Right atrium auricular region (tissue), 2 donors: ENCODE data around the gene CLDN18. TPM values are rescaled to one million over a fixed set of nuclear protein-coding genes. Genes with fewer than 3 reads are reported as not detected.

Experiments
- DNase-seq: peaks from one replicate; pipeline ENCODE4 v3.0.0-alpha.2; 2019; ENCODE audit warnings: low spot score
- H3K27ac ChIP-seq, 2 donors: fragments of 200-600 bp; sonication (generic); 1 replicate in 1 of 2; 2 replicates in 1 of 2; pipeline ENCODE4 v1.5.1; 2016 to 2019
- H3K27me3 ChIP-seq, 2 donors: fragments of 200-600 bp; sonication (generic); one replicate each; pipeline versions ENCODE4 v1.5.1 to v1.6.0; 2017 to 2019
- H3K36me3 ChIP-seq: fragments of 200-600 bp; sonication (generic); one replicate; pipeline ENCODE4 v1.5.1; 2016
- H3K4me1 ChIP-seq, 2 donors: fragments of 200-600 bp; sonication (generic); one replicate each; pipeline versions ENCODE4 v1.5.1 to v1.6.0; 2017 to 2019
- H3K4me3 ChIP-seq, 2 donors: fragments of 200-600 bp; sonication (generic); 1 replicate in 1 of 2; 2 replicates in 1 of 2; pipeline ENCODE4 v1.5.1; 2017 to 2019; ENCODE audit warnings: mild to moderate bottlenecking in 1 of 2, moderate library complexity in 1 of 2
- H3K9me3 ChIP-seq, 2 donors: fragments of 200-600 bp; sonication (generic); one replicate each; pipeline ENCODE4 v1.5.1; 2019
- total RNA-seq, 2 donors: library from RNA; depleted of rRNA; stranded (reverse); fragments of >200 nt; gene quantifications; one replicate each; pipeline ENCODE4 v1.1.0, GENCODE V29; 2016
- TF ChIP-seq, protein P1 (sequence below), 2 donors: fragments of 200-600 bp; sonication (generic); IDR thresholded peaks; one replicate each; pipeline ENCODE4 v1.5.1; 2019; ENCODE audit warnings: antibody characterized with exemption in 2 of 2

Gene CLDN18
- 10 to 100 TPM in 1 of 2 donors, under 1 TPM in 1; 0.12 to 21.0 TPM for total RNA-seq

DNA sequence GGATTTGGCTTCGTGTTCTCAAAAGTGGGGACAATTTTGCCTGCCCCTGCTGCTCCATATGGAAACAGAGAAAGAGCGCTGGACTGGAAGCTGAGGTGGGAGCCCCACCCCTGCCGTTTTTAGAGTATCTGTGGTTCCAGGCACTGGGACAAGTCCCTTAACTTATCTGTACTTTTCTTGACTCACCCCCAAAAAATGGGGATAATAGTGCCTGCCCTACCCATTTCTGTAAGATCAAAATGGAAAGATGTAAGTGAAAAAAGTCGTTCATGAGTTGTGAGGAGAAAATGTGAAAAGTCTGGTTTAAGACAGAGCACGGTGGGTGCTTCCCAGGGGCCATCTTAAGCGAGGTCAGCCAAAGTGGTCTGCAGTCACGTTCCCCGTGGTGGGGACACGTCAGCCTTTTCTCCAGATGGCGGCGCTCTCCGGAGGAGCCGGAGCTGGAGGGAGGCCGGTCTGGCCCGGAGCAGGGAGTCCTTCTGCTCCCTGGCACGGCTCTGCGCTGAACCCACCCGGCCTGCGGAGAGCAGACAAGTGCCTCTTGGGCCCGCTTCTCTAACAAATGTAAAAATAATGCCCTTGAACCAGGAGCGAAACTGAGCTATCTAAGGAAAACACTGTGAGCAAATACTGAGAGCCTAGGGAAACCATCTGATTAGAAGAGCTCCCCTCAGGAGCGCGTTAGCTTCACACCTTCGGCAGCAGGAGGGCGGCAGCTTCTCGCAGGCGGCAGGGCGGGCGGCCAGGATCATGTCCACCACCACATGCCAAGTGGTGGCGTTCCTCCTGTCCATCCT is at the start of gene CLDN18:
TSS of gene CLDN18 (plus strand) at position 690 of the 797 bp plus-strand sequence. CDS start at position 751, 61 bp downstream.
- Histone ChIP-seq H3K36me3 (no peaks in the 10 kb centered on the region), H3K27me3 (no peaks in the 10 kb centered on the region), H3K4me1 (peaks cover 0 to 7% of the 10 kb centered on the region in 2 donors), H3K4me3 (peak within 1 kb of the TSS in 1 of 2 donors; percentile 5), H3K9me3 (no peaks in the 10 kb centered on the region), H3K27ac (peak within 1 kb of the TSS; percentile 23 to 64)
- TF ChIP-seq, protein P1, sequence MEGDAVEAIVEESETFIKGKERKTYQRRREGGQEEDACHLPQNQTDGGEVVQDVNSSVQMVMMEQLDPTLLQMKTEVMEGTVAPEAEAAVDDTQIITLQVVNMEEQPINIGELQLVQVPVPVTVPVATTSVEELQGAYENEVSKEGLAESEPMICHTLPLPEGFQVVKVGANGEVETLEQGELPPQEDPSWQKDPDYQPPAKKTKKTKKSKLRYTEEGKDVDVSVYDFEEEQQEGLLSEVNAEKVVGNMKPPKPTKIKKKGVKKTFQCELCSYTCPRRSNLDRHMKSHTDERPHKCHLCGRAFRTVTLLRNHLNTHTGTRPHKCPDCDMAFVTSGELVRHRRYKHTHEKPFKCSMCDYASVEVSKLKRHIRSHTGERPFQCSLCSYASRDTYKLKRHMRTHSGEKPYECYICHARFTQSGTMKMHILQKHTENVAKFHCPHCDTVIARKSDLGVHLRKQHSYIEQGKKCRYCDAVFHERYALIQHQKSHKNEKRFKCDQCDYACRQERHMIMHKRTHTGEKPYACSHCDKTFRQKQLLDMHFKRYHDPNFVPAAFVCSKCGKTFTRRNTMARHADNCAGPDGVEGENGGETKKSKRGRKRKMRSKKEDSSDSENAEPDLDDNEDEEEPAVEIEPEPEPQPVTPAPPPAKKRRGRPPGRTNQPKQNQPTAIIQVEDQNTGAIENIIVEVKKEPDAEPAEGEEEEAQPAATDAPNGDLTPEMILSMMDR (IDR thresholded peaks at IDR 0.05), result no peak
- DNase-seq, result no peak

DNA sequence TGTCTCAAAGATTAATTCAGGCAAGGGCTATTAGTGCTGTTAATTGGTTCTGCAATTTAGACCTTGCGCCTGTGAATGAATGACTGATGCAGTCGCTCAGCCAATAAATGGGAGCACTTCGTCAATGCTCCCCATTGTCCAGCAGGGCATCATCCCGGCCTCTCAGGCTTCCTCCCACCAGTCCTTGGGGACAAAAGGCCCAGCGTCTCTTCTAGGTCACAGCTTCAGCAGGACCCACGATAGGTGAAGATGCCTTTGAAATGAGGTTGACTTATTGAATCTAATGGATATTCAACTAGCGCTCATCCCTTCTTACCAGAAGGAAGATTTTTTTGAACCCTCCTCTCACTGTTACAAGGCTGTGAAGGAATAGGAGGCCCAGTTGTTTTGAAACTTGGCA is 47.7 kb upstream of the CLDN18 start:
- TF ChIP-seq, protein P1 (IDR thresholded peaks at IDR 0.05), result no peak
- H3K9me3 ChIP-seq, result no peaks in the 10 kb centered on the region
- no peak overlapping the region for H3K4me3 ChIP-seq
- no peak overlapping the region for H3K27ac ChIP-seq
- no peaks in the 10 kb centered on the region for H3K4me1 ChIP-seq
- DNase-seq, result no peak
- no peaks in the 10 kb centered on the region for H3K36me3 ChIP-seq
- H3K27me3 ChIP-seq, result no peaks in the 10 kb centered on the region

DNA sequence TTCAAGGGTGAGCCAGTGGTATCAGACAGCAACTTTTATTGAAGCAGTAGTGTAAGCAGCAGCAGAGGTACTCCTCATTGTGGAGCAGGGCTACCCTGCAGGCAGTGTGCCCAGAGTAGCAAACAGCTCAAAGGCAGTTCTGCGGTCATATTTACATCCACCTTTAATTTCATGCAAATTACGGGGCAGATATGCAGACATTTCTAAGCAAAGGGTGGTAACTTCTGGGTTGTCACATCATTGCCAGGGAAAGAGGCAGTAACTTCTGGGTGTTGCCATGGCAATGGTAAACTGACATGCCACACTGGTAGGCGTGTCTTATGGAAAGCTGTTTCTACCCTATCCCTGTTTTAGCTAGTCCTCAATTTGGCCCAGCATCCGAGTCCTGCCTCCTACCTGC is 46.5 kb upstream of the CLDN18 start:
- no peaks in the 10 kb centered on the region for H3K4me1 ChIP-seq
- no peaks in the 10 kb centered on the region for H3K27me3 ChIP-seq
- H3K27ac ChIP-seq, result no peak overlapping the region
- TF ChIP-seq, protein P1 (IDR thresholded peaks at IDR 0.05), result no peak
- H3K4me3 ChIP-seq, result no peak overlapping the region
- H3K36me3 ChIP-seq, result no peaks in the 10 kb centered on the region
- no peaks in the 10 kb centered on the region for H3K9me3 ChIP-seq
- no peak for DNase-seq

DNA sequence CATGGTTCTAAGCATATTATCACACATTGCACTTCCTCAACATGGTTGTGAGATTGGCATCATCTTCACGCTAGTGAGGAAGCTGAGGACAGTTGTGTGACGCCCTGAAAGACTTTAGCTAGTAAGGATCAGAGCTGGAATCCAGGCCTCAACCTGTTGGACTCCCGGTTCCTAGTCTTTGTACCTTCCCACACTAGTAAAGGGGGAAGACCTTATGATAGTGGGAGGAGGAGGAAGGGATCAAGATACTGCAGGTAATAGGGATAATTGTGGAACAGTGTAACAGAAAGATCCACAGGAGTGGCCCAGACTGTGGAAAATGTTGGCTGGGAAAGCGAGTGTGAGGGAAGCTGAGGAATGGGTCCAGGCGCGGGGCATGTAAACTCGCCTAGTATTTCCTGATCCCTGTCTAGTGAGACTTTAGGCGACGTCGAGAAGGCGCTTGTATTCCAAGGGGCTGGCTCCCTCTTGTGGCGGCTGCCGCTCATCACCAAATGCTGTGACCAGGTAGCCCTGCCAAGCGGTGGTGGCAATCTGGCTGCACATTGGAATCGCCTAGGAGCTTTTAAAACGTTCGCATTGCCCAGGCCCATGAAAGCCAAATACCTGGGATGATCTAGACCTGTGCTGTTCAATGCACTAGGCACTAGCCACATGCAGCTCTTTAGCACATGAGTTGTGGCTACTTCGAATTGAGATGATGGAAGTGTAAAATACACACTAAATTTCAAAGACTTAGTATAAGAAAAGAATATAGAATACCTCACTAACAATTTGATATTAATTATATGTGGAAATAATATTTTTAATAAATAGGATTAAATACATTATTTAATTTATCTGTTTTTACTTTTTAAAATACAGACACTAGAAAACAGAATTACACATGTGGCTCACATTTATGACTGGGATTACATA is 38.8 kb upstream of the CLDN18 start:
- Histone ChIP-seq H3K9me3 (no peaks in the 10 kb centered on the region), H3K4me3 (no peak overlapping the region), H3K27ac (no peak overlapping the region), H3K36me3 (no peaks in the 10 kb centered on the region), H3K4me1 (no peaks in the 10 kb centered on the region), H3K27me3 (no peaks in the 10 kb centered on the region)
- TF ChIP-seq, protein P1 (IDR thresholded peaks at IDR 0.05), result peak; percentile 81 to 84
- peak; percentile 69 for DNase-seq

DNA sequence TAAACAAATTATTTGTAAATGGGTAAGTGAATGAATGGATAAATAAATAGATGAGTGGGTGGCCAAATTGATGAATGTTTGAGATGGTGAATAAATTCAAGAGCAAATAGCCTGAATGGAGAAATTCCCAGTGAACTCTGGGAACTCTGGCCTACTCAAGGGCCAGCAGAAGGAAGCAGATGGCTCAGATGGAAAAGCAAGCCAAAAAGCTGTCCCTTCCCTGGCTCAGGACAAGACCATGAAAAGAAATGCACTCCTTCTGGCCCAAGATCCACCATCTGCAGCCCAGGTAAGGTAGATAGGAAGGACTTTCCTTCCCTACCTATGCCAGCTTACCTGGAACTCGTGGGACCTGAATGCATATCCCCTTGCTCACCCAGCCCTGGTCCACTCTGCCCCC is 37.6 kb upstream of the CLDN18 start:
- H3K27me3 ChIP-seq, result no peaks in the 10 kb centered on the region
- no peak for DNase-seq
- H3K4me1 ChIP-seq, result no peaks in the 10 kb centered on the region
- H3K36me3 ChIP-seq, result no peaks in the 10 kb centered on the region
- H3K27ac ChIP-seq, result no peak overlapping the region
- no peaks in the 10 kb centered on the region for H3K9me3 ChIP-seq
- no peak overlapping the region for H3K4me3 ChIP-seq
- TF ChIP-seq, protein P1 (IDR thresholded peaks at IDR 0.05), result no peak
